ENCODE data around the gene CACTIN. TPM values are rescaled to one million over a fixed set of nuclear protein-coding genes. Genes with fewer than 3 reads are reported as not detected.

Gene CACTIN
- total RNA-seq, 4 donors from 2014 or later = 6.8 to 28.4 (median 20.7) TPM

DNA sequence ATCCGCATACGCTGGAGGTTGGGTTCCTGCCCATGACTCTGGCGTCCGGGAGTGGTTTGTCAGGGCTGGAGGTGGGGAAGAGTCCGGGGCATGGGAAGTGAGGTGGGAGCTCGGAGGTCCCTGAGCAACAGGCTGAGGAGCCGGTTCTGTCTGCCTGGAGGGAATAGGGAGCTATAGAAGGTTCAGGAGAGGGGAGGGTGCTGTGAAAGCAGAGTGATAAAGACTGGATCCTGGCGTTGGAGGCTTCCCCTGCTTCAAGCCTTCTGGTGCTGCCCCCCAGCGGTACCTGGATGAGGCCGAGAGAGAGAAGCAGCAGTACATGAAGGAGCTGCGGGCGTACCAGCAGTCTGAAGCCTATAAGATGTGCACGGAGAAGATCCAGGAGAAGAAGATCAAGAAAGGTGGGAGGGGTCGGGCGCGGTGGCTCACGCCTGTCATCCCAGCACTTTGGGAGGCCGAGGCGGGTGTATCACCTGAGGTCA, 51.3 kb downstream of the CACTIN start:
- Histone ChIP-seq H3K27ac (no peak overlapping the region), H3K4me3 (no peak overlapping the region), H3K36me3 (no peaks in the 10 kb centered on the region), H3K27me3 (no peaks in the 10 kb centered on the region), H3K9me3 (no peaks in the 10 kb centered on the region), H3K4me1 (peaks cover 0 to 12% of the 10 kb centered on the region in 2 donors)
- DNase-seq = no peak
- TF ChIP-seq, protein P1, sequence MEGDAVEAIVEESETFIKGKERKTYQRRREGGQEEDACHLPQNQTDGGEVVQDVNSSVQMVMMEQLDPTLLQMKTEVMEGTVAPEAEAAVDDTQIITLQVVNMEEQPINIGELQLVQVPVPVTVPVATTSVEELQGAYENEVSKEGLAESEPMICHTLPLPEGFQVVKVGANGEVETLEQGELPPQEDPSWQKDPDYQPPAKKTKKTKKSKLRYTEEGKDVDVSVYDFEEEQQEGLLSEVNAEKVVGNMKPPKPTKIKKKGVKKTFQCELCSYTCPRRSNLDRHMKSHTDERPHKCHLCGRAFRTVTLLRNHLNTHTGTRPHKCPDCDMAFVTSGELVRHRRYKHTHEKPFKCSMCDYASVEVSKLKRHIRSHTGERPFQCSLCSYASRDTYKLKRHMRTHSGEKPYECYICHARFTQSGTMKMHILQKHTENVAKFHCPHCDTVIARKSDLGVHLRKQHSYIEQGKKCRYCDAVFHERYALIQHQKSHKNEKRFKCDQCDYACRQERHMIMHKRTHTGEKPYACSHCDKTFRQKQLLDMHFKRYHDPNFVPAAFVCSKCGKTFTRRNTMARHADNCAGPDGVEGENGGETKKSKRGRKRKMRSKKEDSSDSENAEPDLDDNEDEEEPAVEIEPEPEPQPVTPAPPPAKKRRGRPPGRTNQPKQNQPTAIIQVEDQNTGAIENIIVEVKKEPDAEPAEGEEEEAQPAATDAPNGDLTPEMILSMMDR (IDR thresholded peaks at IDR 0.05) = no peak
- no peak for TF ChIP-seq POLR2A (IDR thresholded peaks at IDR 0.05)
- intact Hi-C loops (cut with DNase I; ENCODE audit: low total_unique reads) = no loop called here

DNA sequence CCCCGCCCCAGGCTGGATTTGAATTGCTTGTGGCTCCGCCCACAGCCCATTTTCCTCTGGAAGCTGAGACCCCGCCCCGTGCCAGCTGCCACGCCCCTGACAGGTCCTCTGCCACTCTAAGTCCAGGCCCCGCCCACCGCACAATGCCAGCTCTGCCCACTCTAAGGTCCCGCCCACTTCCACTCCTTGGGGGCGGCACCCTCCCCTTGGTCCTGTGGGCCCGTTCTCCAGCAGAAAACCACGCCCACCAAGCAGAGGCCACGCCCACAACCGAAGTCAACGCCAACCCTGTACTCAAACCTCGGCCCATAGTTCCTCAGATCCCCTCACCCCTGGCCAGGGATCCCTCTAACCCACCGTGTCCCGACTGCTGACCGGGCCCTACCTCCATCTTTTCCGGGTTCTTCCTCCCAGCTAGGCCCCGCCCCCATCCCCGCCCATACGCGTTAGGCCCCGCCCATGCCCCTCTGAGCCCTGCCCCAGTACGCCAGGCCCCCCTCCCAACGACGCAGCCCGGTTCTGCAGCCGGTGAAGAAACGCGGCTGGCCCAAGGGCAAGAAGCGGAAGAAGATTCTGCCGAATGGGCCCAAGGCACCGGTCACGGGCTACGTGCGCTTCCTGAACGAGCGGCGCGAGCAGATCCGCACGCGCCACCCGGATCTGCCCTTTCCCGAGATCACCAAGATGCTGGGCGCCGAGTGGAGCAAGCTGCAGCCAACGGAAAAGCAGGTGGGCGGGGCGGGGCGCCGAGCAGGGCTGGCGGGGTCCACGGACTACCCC, 52.5 kb downstream of the CACTIN start:
- H3K4me1 ChIP-seq = peaks cover 0 to 12% of the 10 kb centered on the region in 2 donors
- peak overlapping the region; percentile 87 to 89 for H3K4me3 ChIP-seq
- H3K27ac ChIP-seq = no peak overlapping the region
- H3K27me3 ChIP-seq = no peaks in the 10 kb centered on the region
- intact Hi-C loops (cut with DNase I; ENCODE audit: low total_unique reads) = no loop called here
- H3K36me3 ChIP-seq = no peaks in the 10 kb centered on the region
- DNase-seq = peak; percentile 71 to 77
- TF ChIP-seq, protein P1 (IDR thresholded peaks at IDR 0.05) = no peak
- TF ChIP-seq POLR2A (IDR thresholded peaks at IDR 0.05) = no peak
- no peaks in the 10 kb centered on the region for H3K9me3 ChIP-seq

DNA sequence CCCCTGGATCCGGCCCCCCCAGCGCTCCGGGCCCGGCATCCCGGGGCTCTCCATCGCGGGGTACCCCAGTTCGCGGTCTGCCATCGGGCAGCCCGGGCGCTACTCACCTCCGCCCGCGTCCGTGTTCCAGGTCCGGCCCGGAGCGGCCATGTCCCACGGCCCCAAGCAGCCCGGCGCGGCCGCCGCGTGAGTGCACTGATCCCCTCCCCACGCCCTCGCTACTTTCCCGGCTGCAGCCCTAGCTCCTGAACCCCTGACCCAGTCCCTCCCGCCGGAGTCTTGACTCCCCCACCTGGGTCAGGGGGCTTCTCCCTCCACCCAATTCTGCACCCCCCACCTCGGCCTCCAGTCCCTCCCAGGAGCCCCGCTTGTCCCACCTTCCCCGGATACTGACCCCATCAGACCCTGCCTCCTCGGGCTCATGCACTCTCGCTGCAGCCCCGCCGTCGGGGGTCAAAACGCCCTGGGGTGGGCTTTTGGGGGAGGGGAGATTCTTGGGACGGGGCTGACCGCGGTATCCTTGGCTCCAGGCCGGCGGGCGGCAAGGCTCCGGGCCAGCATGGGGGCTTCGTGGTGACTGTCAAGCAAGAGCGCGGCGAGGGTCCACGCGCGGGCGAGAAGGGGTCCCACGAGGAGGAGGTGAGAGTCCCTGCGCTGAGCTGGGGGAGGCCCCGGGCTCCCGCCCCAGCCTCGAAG, 53.3 kb downstream of the CACTIN start:
- H3K27me3 ChIP-seq = no peaks in the 10 kb centered on the region
- DNase-seq = peak in 1 of 2 donors; percentile 36
- intact Hi-C loops (cut with DNase I; ENCODE audit: low total_unique reads) = no loop called here
- H3K4me3 ChIP-seq = peak overlapping the region; percentile 87 to 89
- H3K36me3 ChIP-seq = no peaks in the 10 kb centered on the region
- TF ChIP-seq, protein P1 (IDR thresholded peaks at IDR 0.05) = no peak
- TF ChIP-seq POLR2A (IDR thresholded peaks at IDR 0.05) = no peak
- H3K27ac ChIP-seq = peak overlapping the region; percentile 74 to 83
- H3K9me3 ChIP-seq = no peaks in the 10 kb centered on the region
- H3K4me1 ChIP-seq = peaks cover 0 to 12% of the 10 kb centered on the region in 2 donors

DNA sequence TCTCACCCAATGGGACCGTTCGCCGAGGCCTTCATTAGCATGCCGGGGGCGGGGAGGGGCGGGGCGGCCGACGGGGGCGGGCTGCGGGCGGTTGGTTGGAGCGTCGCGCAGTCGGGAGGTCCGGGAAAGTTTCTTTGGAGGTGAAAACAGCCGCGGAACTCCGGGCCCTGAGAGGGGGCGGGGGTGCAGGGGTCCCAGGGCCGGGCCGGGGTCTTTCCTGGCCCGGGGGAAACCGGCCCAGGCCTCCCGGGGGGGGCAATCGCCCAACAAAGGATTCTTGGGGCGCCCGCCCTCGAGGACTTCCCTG, 53.8 kb downstream of the CACTIN start, which contains the start of gene HMG20B:
HMG20B (plus strand) TSS at position 90 of the 307 bp plus-strand sequence. CDS start 366 bp downstream, outside the sequence.
- intact Hi-C loops (cut with DNase I; ENCODE audit: low total_unique reads) = no loop called here
- peak within 1 kb of the TSS; percentile 87 to 89 for H3K4me3 ChIP-seq
- peaks cover 0 to 12% of the 10 kb centered on the region in 2 donors for H3K4me1 ChIP-seq
- H3K27ac ChIP-seq = peak within 1 kb of the TSS; percentile 74 to 83
- TF ChIP-seq, protein P1 (IDR thresholded peaks at IDR 0.05) = no peak
- TF ChIP-seq POLR2A (IDR thresholded peaks at IDR 0.05) = peak in 1 of 2 donors; percentile 18
- H3K9me3 ChIP-seq = no peaks in the 10 kb centered on the region
- no peak for DNase-seq
- no peaks in the 10 kb centered on the region for H3K27me3 ChIP-seq
- H3K36me3 ChIP-seq = no peaks in the 10 kb centered on the region

Data from uterus (tissue), 4 donors.